Peyer's patch (tissue), 4 donors: ENCODE measurements around the gene CRELD1. TPM values are rescaled to one million over a fixed set of nuclear protein-coding genes. Genes with fewer than 3 reads are reported as not detected.
A peak's percentile ranks its signal among the peaks of the same experiment; 100 is the strongest.

Experiments
- DNase-seq, 3 donors: peaks; one replicate each; pipeline ENCODE4 v3.0.0-alpha.2; 2017 to 2019
- H3K27ac ChIP-seq, 4 donors: fragments of 200-600 bp; sonication (generic); one replicate each; pipeline ENCODE4 v1.5.1; 2016 to 2019
- H3K27me3 ChIP-seq, 2 donors: fragments of 200-600 bp; sonication (generic); one replicate each; pipeline ENCODE4 v1.5.1; 2019
- H3K36me3 ChIP-seq, 3 donors: fragments of 200-600 bp; sonication (generic); one replicate each; pipeline ENCODE4 v1.5.1; 2016 to 2019
- H3K4me1 ChIP-seq, 4 donors: fragments of 200-600 bp; sonication (generic); one replicate each; pipeline ENCODE4 v1.5.1; 2016 to 2019
- H3K4me3 ChIP-seq, 4 donors: fragments of 200-600 bp; sonication (generic); 1 replicate in 3 of 4; 2 replicates in 1 of 4; pipeline ENCODE4 v1.5.1; 2016 to 2019; ENCODE audit warnings: mild to moderate bottlenecking in 1 of 4
- H3K9me3 ChIP-seq, 4 donors: fragments of 200-600 bp; sonication (generic); one replicate each; pipeline ENCODE4 v1.5.1; 2016 to 2019; ENCODE audit warnings: mild to moderate bottlenecking in 1 of 4
- CTCF ChIP-seq, 6 experiments: fragments of 450-650 bp in 4 of 6; fragments of 200-600 bp in 2 of 6; sonication (generic) in 1 of 6; IDR thresholded peaks; one replicate each; pipeline ENCODE4 v1.5.1; 2017 to 2019; ENCODE audit warnings: antibody characterized with exemption in 6 of 6, mild to moderate bottlenecking in 3 of 6, moderate library complexity in 1 of 6
- POLR2A ChIP-seq, 2 donors: fragments of 450-650 bp; IDR thresholded peaks; one replicate each; pipeline ENCODE4 v1.5.1; 2017; ENCODE audit warnings: antibody characterized with exemption in 2 of 2, mild to moderate bottlenecking in 2 of 2, moderate library complexity in 2 of 2
- total RNA-seq, 4 donors: library from RNA; depleted of rRNA; stranded (reverse); fragments of >200 nt; gene quantifications; one replicate each; pipeline ENCODE4 v1.1.0, GENCODE V29; 2016

The CRELD1 gene
- total RNA-seq, 4 donors from 2014 or later = 21.9 to 45.6 (median 34.4) TPM

- no peak for TF ChIP-seq CTCF (IDR thresholded peaks at IDR 0.05)
- no peak for TF ChIP-seq POLR2A (IDR thresholded peaks at IDR 0.05)
Observed at GRCh38 chr3:9944271-9944670, 10.6 kb downstream of the CRELD1 start.

GRCh38 chr3:9945358-9945757 lies 11.7 kb downstream of the CRELD1 start:
- Histone ChIP-seq H3K9me3 (no peaks in the 10 kb centered on the region), H3K4me1 (peaks cover 0 to 8% (median 0%) of the 10 kb centered on the region in 4 donors), H3K36me3 (peaks cover 0 to 5% (median 0%) of the 10 kb centered on the region in 3 donors), H3K27me3 (no peaks in the 10 kb centered on the region), H3K27ac (no peak overlapping the region), H3K4me3 (no peak overlapping the region)
- TF ChIP-seq POLR2A (IDR thresholded peaks at IDR 0.05) (no peak), CTCF (IDR thresholded peaks at IDR 0.05) (no peak)
- DNase-seq = no peak

More at GRCh38 chr3:9944271-9944670, 10.6 kb downstream of the CRELD1 start:
- Histone ChIP-seq H3K4me1 (peaks cover 0 to 8% (median 0%) of the 10 kb centered on the region in 4 donors), H3K4me3 (no peak overlapping the region), H3K9me3 (no peaks in the 10 kb centered on the region), H3K27me3 (no peaks in the 10 kb centered on the region), H3K36me3 (peaks cover 0 to 5% (median 0%) of the 10 kb centered on the region in 3 donors), H3K27ac (no peak overlapping the region)
- DNase-seq = no peak

GRCh38 chr3:9946112-9947024 lies 12.7 kb downstream of the CRELD1 start:
- Histone ChIP-seq H3K4me3 (peak overlapping the region; percentile 39 to 70 (median 52)), H3K9me3 (no peaks in the 10 kb centered on the region), H3K4me1 (peaks cover 0 to 9% (median 1%) of the 10 kb centered on the region in 4 donors), H3K27ac (peak overlapping the region; percentile 58 to 84 (median 72)), H3K27me3 (no peaks in the 10 kb centered on the region), H3K36me3 (no peaks in the 10 kb centered on the region)
- DNase-seq = peak; percentile 68 to 93 (median 93)
- TF ChIP-seq POLR2A (IDR thresholded peaks at IDR 0.05) (peak; percentile 50 to 57), CTCF (IDR thresholded peaks at IDR 0.05) (peak; percentile 42 to 97 (median 82))

GRCh38 chr3:9947025-9947995 lies 13.7 kb downstream of the CRELD1 start:
- Histone ChIP-seq H3K4me1 (peaks cover 0 to 18% (median 5%) of the 10 kb centered on the region in 4 donors), H3K36me3 (no peaks in the 10 kb centered on the region)
- TF ChIP-seq CTCF (IDR thresholded peaks at IDR 0.05) = peak in 4 of 6 experiments; percentile 30 to 80 (median 70)
- peak in 1 of 2 donors; percentile 12 for TF ChIP-seq POLR2A (IDR thresholded peaks at IDR 0.05)

GRCh38 chr3:9948586-9948985 lies 15.0 kb downstream of the CRELD1 start:
- no peaks in the 10 kb centered on the region for H3K9me3 ChIP-seq
- TF ChIP-seq CTCF (IDR thresholded peaks at IDR 0.05) (no peak), POLR2A (IDR thresholded peaks at IDR 0.05) (no peak)
- DNase-seq = peak in 1 of 3 donors; percentile 19
- H3K36me3 ChIP-seq = no peaks in the 10 kb centered on the region
- no peak overlapping the region for H3K27ac ChIP-seq
- no peaks in the 10 kb centered on the region for H3K27me3 ChIP-seq
- H3K4me1 ChIP-seq = peaks cover 0 to 20% (median 5%) of the 10 kb centered on the region in 4 donors
- H3K4me3 ChIP-seq = no peak overlapping the region

More at GRCh38 chr3:9947025-9947995, 13.7 kb downstream of the CRELD1 start:
- H3K9me3 ChIP-seq = no peaks in the 10 kb centered on the region
- peak overlapping the region; percentile 39 to 70 (median 52) for H3K4me3 ChIP-seq
- DNase-seq = peak in 2 of 3 donors; percentile 75 to 89
- no peaks in the 10 kb centered on the region for H3K27me3 ChIP-seq
- H3K27ac ChIP-seq = peak overlapping the region; percentile 40 to 84 (median 72)
